ENCODE measurements around the gene DOCK6.

DNA sequence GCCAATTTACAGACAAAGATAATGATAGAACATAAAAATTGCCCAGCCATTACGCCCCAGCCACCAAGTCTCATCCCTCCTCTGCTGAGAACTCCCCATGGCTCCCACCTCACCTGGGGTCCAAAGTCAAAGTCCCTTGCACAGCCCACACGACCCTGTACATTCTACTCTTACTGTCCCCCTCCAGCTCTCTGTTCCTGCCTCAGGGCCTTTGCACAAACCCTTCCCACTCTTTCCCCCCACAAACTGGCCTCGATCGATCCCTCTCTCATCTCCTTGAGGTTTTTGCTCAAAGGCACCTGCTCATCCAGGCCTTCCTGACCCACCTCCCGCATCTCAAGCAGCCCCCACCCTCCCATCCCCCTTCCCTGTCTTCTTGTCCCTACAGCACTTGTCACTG, 1.3 kb downstream of the DOCK6 start:
- TF ChIP-seq, protein P1, sequence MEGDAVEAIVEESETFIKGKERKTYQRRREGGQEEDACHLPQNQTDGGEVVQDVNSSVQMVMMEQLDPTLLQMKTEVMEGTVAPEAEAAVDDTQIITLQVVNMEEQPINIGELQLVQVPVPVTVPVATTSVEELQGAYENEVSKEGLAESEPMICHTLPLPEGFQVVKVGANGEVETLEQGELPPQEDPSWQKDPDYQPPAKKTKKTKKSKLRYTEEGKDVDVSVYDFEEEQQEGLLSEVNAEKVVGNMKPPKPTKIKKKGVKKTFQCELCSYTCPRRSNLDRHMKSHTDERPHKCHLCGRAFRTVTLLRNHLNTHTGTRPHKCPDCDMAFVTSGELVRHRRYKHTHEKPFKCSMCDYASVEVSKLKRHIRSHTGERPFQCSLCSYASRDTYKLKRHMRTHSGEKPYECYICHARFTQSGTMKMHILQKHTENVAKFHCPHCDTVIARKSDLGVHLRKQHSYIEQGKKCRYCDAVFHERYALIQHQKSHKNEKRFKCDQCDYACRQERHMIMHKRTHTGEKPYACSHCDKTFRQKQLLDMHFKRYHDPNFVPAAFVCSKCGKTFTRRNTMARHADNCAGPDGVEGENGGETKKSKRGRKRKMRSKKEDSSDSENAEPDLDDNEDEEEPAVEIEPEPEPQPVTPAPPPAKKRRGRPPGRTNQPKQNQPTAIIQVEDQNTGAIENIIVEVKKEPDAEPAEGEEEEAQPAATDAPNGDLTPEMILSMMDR (IDR thresholded peaks at IDR 0.05) = no peak
- no peak for TF ChIP-seq POLR2A (IDR thresholded peaks at IDR 0.05)
